ENCODE data around the gene PDHX. TPM values are rescaled to one million over a fixed set of nuclear protein-coding genes. Genes with fewer than 3 reads are reported as not detected.

The PDHX gene
- total RNA-seq, 1 experiment from 2014 or later: 63.0 TPM

- intact Hi-C loops (cut with micrococcal nuclease; ENCODE audit: unreplicated experiment) (no loop called here), in situ Hi-C loops (cut with HindIII; ENCODE audit: low pct_unique_long_range_greater_than_20kb, low sequenced_read_pairs) (loop anchor here (5.0 kb wide), 1 partner anchor 48 kb away; no protein-coding TSS in a partner anchor)
- ChIA-PET POLR2A (interaction anchor here (0.6 kb wide), 1 partner anchor 210 kb away, joined by 4 read pairs; no protein-coding TSS in a partner anchor), CTCF (no interaction called here)
- H3K27ac ChIP-seq (ENCODE audit: low read length): peak overlapping the region; percentile 100
- H3K9me3 ChIP-seq (ENCODE audit: control insufficient read depth, insufficient read depth, low read depth, low read length): peaks cover 6% of the 10 kb centered on the region; the same call in 1 of the 2 replicates
- 0 out of 4 replicates have a peak overlapping the region, but pooled peaks of 1 of the 2 experiments have one; percentile 4 for H3K4me3 ChIP-seq (ENCODE audit: low read depth in 2 of 2, low read length in 2 of 2)
- H3K4me1 ChIP-seq (ENCODE audit: control insufficient read depth, insufficient read depth, low read length): peaks cover 46% of the 10 kb centered on the region
- H3K27me3 ChIP-seq (ENCODE audit: control insufficient read depth, insufficient read depth, low read length): no peaks in the 10 kb centered on the region
- DNase-seq (ENCODE audit: low read depth, low spot score) (no peak), ATAC-seq (no peak)
- TF ChIP-seq TCF7L2 (IDR thresholded peaks at IDR 0.05; ENCODE audit: low read depth, low read length) (no peak), CTCF (IDR thresholded peaks at IDR 0.05) (no peak), SIN3A (IDR thresholded peaks at IDR 0.05; ENCODE audit: borderline replicate concordance, insufficient read depth, low read depth, low read length) (no peak), POLR2AphosphoS5 (IDR thresholded peaks at IDR 0.05; ENCODE audit: low read depth, low read length) (no peak), REST (IDR thresholded peaks at IDR 0.05; ENCODE audit: insufficient read depth in 1 of 2, low read depth in 2 of 2, low read length in 1 of 2) (no peak)
- no TSS peak for BruUV-seq (replicated peaks)
- peaks cover 14% of the 10 kb centered on the region for H3K36me3 ChIP-seq (ENCODE audit: control insufficient read depth, insufficient read depth, low read length)
Measured at GRCh38 chr11:34975482-34975881, 59.1 kb downstream of the PDHX start.

GRCh38 chr11:34976496-34977088 is 60.2 kb downstream of the PDHX start:
- ATAC-seq (peak; percentile 17; the same call in 1 of the 2 replicates), DNase-seq (ENCODE audit: low read depth, low spot score) (no peak)
- peak overlapping the region; percentile 100 for H3K27ac ChIP-seq (ENCODE audit: low read length)
- ChIA-PET CTCF (interaction anchor here (0.8 kb wide), 1 partner anchor 33 kb away, joined by 3 read pairs; no protein-coding TSS in a partner anchor), POLR2A (interaction anchor here (1.0 to 1.4 kb wide), 3 partner anchors 32 to 166 kb away, joined by 3 to 9 read pairs (median 4); partner anchors contain the start of gene CD44)
- H3K4me1 ChIP-seq (ENCODE audit: control insufficient read depth, insufficient read depth, low read length): peaks cover 46% of the 10 kb centered on the region
- H3K4me3 ChIP-seq (ENCODE audit: low read depth in 2 of 2, low read length in 2 of 2): no peak overlapping the region
- in situ Hi-C loops (cut with HindIII; ENCODE audit: low pct_unique_long_range_greater_than_20kb, low sequenced_read_pairs): loop anchor here (5.0 kb wide), 1 partner anchor 49 kb away; no protein-coding TSS in a partner anchor
- H3K27me3 ChIP-seq (ENCODE audit: control insufficient read depth, insufficient read depth, low read length): no peaks in the 10 kb centered on the region
- intact Hi-C loops (cut with micrococcal nuclease; ENCODE audit: unreplicated experiment): no loop called here
- peaks cover 9% of the 10 kb centered on the region; the same call in 1 of the 2 replicates for H3K9me3 ChIP-seq (ENCODE audit: control insufficient read depth, insufficient read depth, low read depth, low read length)
- TF ChIP-seq POLR2AphosphoS5 (IDR thresholded peaks at IDR 0.05; ENCODE audit: low read depth, low read length) (no peak), TCF7L2 (IDR thresholded peaks at IDR 0.05; ENCODE audit: low read depth, low read length) (no peak), SIN3A (IDR thresholded peaks at IDR 0.05; ENCODE audit: borderline replicate concordance, insufficient read depth, low read depth, low read length) (no peak), CTCF (IDR thresholded peaks at IDR 0.05) (no peak), REST (IDR thresholded peaks at IDR 0.05; ENCODE audit: insufficient read depth in 1 of 2, low read depth in 2 of 2, low read length in 1 of 2) (no peak)
- no TSS peak for BruUV-seq (replicated peaks)
- peaks cover 7% of the 10 kb centered on the region for H3K36me3 ChIP-seq (ENCODE audit: control insufficient read depth, insufficient read depth, low read length)

Measured in Panc1 (cell line).